CD4-positive, alpha-beta T cell (primary cell): Measurements from ENCODE around the gene USP6NL. TPM values are rescaled to one million over a fixed set of nuclear protein-coding genes. Genes with fewer than 3 reads are reported as not detected.
A peak's percentile ranks its signal among the peaks of the same experiment; 100 is the strongest.

Experiments used
- ATAC-seq: fragments of 200-7000 bp; cut with Tn5 transposase; one replicate; pipeline ENCODE4 v1.10.0; 2022; ENCODE audit warnings: mild to moderate bottlenecking; ENCODE audit not compliant: poor library complexity
- CTCF ChIA-PET: fragments of 350-600 bp; sonication (Branson Sonifier 250); formaldehyde crosslinking; loops from one replicate; lab custom pipeline; 2021; ENCODE audit warnings: antibody characterized with exemption, inconsistent platforms; lab: Charles Lee
- POLR2A ChIA-PET: fragments of 350-600 bp; sonication (Branson Sonifier 250); formaldehyde crosslinking; loops from one replicate; lab custom pipeline; 2021; ENCODE audit warnings: antibody characterized with exemption, inconsistent platforms; lab: Charles Lee
- DNase-seq, 14 experiments: peaks; one replicate each; pipeline ENCODE4 v3.0.0-alpha.2; 2013 to 2020; ENCODE audit warnings: mixed read lengths in 2 of 14
- H3K27ac ChIP-seq, 2 donors: one replicate each; pipeline versions ENCODE4 v1.5.1 to v1.7.0; 2013; ENCODE audit warnings: low read length in 2 of 2, low read depth in 1 of 2, mild to moderate bottlenecking in 1 of 2
- H3K27me3 ChIP-seq, 2 experiments: 1 replicate in 1 of 2; 2 replicates in 1 of 2; pipeline versions ENCODE4 v1.6.1 to v1.7.0; 2013; ENCODE audit warnings: low read length in 2 of 2, control low read depth in 1 of 2, mild to moderate bottlenecking in 1 of 2, moderate library complexity in 1 of 2; ENCODE audit not compliant: insufficient read depth in 2 of 2, control insufficient read depth in 1 of 2
- H3K36me3 ChIP-seq: one replicate; pipeline ENCODE4 v1.6.1; 2013; ENCODE audit warnings: low read length, control low read depth; ENCODE audit not compliant: insufficient read depth
- H3K4me1 ChIP-seq: one replicate; pipeline ENCODE4 v1.6.1; 2013; ENCODE audit warnings: low read length, control low read depth; ENCODE audit not compliant: insufficient read depth
- H3K4me3 ChIP-seq: one replicate; pipeline ENCODE4 v1.5.1; 2013; ENCODE audit warnings: mild to moderate bottlenecking, low read length, moderate library complexity
- H3K9me3 ChIP-seq, 2 experiments: 1 replicate in 1 of 2; 2 replicates in 1 of 2; pipeline versions ENCODE4 v1.6.1 to v1.7.0; 2013; ENCODE audit warnings: low read length in 2 of 2, mild to moderate bottlenecking in 2 of 2, control low read depth in 1 of 2, moderate library complexity in 1 of 2; ENCODE audit not compliant: control insufficient read depth in 1 of 2, insufficient read depth in 1 of 2
- H3K27ac Mint-ChIP-seq: one replicate; pipeline ENCODE4 v1.8.0; 2020; ENCODE audit warnings: mixed read lengths
- H3K27me3 Mint-ChIP-seq: one replicate; pipeline ENCODE4 v1.8.0; 2021; ENCODE audit warnings: mixed read lengths
- H3K36me3 Mint-ChIP-seq: one replicate; pipeline ENCODE4 v1.8.0; 2021; ENCODE audit warnings: low read depth, mixed read lengths
- H3K4me1 Mint-ChIP-seq: one replicate; pipeline ENCODE4 v1.8.0; 2021; ENCODE audit warnings: low read depth, mixed read lengths
- H3K4me3 Mint-ChIP-seq: one replicate; pipeline ENCODE4 v1.8.0; 2020; ENCODE audit warnings: mild to moderate bottlenecking, mixed read lengths
- H3K9me3 Mint-ChIP-seq: one replicate; pipeline ENCODE4 v1.8.0; 2020; ENCODE audit warnings: mixed read lengths
- intact Hi-C, 2 experiments: fragments of 100-400 bp; cut with DNase I in 1 of 2; cut with micrococcal nuclease in 1 of 2; formaldehyde crosslinking; loops; one replicate each; pipeline versions ENCODE4 v1.15.1 to v1.9.0; 2023 to 2025; cut with DNase I, micrococcal nuclease
- total RNA-seq, 174 experiments: library from RNA in 2 of 174; stranded (reverse) in 2 of 174; gene quantifications; one replicate each; pipeline ENCODE4 v1.2.3 and lab custom pipeline; 2021 to 2026
- TF ChIP-seq, protein P1 (sequence below): fragments of 200-600 bp; IDR thresholded peaks from one replicate; pipeline ENCODE4 v1.8.0; 2022; ENCODE audit warnings: antibody characterized with exemption, mild to moderate bottlenecking

The USP6NL gene
- total RNA-seq, 2 experiments from 2014 or later, result 5.2 to 5.6 TPM

DNA sequence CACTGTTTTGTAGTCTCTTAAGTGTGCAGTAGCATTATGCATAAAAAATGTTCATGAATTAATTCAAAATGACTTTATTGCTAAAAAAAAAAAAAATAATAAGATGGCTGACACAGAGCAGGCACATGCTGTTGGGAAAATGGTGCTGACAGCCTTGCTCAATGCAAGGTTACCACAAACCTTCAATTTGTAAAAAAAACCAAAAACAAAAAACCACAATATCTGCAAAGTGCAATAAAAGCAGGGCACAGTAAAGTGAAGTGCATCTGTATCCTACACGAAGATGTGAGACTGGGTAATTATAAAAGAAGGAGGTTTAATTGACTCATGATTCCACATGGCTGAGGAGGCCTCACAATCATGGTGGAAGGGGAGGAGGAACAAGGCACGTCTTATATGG, 185.8 kb downstream of the USP6NL start:
- peak overlapping the region; percentile 12 for H3K27ac Mint-ChIP-seq
- Histone ChIP-seq H3K27me3 (no peaks in the 10 kb centered on the region), H3K36me3 (no peaks in the 10 kb centered on the region), H3K4me1 (peaks cover 15% of the 10 kb centered on the region), H3K4me3 (no peak overlapping the region), H3K9me3 (peaks cover 7 to 34% of the 10 kb centered on the region in 2 experiments), H3K27ac (no peak overlapping the region)
- no peak overlapping the region for H3K4me3 Mint-ChIP-seq
- TF ChIP-seq, protein P1, sequence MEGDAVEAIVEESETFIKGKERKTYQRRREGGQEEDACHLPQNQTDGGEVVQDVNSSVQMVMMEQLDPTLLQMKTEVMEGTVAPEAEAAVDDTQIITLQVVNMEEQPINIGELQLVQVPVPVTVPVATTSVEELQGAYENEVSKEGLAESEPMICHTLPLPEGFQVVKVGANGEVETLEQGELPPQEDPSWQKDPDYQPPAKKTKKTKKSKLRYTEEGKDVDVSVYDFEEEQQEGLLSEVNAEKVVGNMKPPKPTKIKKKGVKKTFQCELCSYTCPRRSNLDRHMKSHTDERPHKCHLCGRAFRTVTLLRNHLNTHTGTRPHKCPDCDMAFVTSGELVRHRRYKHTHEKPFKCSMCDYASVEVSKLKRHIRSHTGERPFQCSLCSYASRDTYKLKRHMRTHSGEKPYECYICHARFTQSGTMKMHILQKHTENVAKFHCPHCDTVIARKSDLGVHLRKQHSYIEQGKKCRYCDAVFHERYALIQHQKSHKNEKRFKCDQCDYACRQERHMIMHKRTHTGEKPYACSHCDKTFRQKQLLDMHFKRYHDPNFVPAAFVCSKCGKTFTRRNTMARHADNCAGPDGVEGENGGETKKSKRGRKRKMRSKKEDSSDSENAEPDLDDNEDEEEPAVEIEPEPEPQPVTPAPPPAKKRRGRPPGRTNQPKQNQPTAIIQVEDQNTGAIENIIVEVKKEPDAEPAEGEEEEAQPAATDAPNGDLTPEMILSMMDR, result no peak
- peaks cover 7% of the 10 kb centered on the region for H3K36me3 Mint-ChIP-seq
- H3K9me3 Mint-ChIP-seq, result peaks cover 7% of the 10 kb centered on the region
- POLR2A ChIA-PET, result no interaction called here
- ATAC-seq (peak; percentile 39), DNase-seq (peak in 1 of 14 experiments; percentile 39)
- H3K27me3 Mint-ChIP-seq, result no peaks in the 10 kb centered on the region
- CTCF ChIA-PET, result no interaction called here
- H3K4me1 Mint-ChIP-seq, result peaks cover 21% of the 10 kb centered on the region
- intact Hi-C loops, result no loop called here

DNA sequence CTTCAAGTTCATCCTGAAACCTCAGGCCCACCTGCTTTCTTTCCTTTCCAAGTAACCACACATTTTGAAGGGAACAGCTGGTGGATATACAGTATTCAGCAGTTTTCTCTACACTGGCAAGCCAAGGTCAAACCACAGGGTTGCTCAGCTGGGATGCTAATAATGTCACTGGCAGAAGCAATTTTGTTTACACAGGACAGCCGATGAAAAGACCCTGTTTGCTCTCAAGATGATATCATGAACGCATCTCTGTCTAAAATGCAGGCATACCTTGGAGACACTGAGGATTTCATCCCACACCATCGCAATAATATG, 186.2 kb downstream of the USP6NL start:
- TF ChIP-seq, protein P1, result no peak
- Histone ChIP-seq H3K36me3 (no peaks in the 10 kb centered on the region), H3K4me3 (no peak overlapping the region), H3K27me3 (no peaks in the 10 kb centered on the region), H3K9me3 (peaks cover 7 to 31% of the 10 kb centered on the region in 2 experiments), H3K27ac (no peak overlapping the region), H3K4me1 (peaks cover 15% of the 10 kb centered on the region)
- ChIA-PET CTCF (no interaction called here), POLR2A (no interaction called here)
- peaks cover 7% of the 10 kb centered on the region for H3K9me3 Mint-ChIP-seq
- intact Hi-C loops, result no loop called here
- peaks cover 8% of the 10 kb centered on the region for H3K36me3 Mint-ChIP-seq
- no peaks in the 10 kb centered on the region for H3K27me3 Mint-ChIP-seq
- no peak overlapping the region for H3K4me3 Mint-ChIP-seq
- no peak for ATAC-seq
- H3K4me1 Mint-ChIP-seq, result peaks cover 21% of the 10 kb centered on the region
- peak overlapping the region; percentile 27 for H3K27ac Mint-ChIP-seq
- no peak for DNase-seq

- intact Hi-C loops, result no loop called here
- Mint-ChIP-seq H3K27ac (peak overlapping the region; percentile 27), H3K27me3 (no peaks in the 10 kb centered on the region), H3K4me1 (peaks cover 21% of the 10 kb centered on the region), H3K9me3 (peaks cover 13% of the 10 kb centered on the region), H3K36me3 (peaks cover 12% of the 10 kb centered on the region), H3K4me3 (no peak overlapping the region)
- Histone ChIP-seq H3K4me1 (peaks cover 15% of the 10 kb centered on the region), H3K9me3 (peaks cover 12 to 25% of the 10 kb centered on the region in 2 experiments), H3K4me3 (no peak overlapping the region), H3K27me3 (no peaks in the 10 kb centered on the region), H3K36me3 (no peaks in the 10 kb centered on the region), H3K27ac (no peak overlapping the region)
- CTCF ChIA-PET, result no interaction called here
- ATAC-seq (no peak), DNase-seq (no peak)
- TF ChIP-seq, protein P1, result no peak
- POLR2A ChIA-PET, result no interaction called here
Measured at GRCh38 chr10:11424456-11425295, 186.8 kb downstream of the USP6NL start.
